Measurements from ENCODE around the gene ZNF787.

DNA sequence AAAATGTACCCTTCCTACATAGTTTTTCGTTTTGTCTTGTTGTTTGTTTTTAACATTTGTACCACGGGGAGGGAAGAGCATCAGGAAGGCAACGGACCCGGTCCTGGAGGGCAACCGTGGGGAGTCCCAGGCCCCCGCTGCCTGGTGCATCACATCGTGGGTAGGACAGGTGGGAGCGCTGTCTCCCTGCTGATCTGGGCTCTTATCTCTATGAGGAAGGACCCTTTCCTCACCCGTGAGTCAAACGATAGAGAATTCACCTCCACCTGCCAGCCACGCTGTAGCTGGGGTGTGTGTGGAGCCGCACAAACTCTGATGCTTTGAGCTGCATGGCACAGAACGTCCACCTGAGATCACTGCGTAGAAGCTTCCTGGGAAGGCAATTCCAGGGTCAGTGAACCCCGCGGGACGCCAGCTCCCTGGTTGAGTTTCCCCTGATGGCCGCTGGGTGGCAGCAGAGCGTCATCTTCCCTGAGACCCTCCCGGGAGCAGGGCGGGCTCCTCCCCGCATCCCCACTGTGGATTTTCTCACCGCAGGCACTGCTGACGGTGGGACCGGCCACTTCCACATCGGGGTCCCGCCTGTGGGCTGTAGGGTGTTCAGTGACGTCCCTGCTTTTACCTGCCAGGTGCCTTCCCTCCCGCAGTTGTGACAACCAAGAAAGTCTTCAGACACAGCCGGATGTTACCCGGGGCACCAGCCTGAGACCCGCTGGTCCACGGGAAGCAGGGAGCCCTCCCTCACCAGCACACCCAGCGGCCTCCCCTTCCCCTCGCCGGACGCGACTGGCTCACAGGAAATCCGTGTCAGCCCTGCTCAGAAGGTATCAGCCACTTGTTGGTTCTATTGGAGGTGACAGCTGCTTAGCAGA is 54.7 kb downstream of the ZNF787 start:
- TF ChIP-seq, protein P1, sequence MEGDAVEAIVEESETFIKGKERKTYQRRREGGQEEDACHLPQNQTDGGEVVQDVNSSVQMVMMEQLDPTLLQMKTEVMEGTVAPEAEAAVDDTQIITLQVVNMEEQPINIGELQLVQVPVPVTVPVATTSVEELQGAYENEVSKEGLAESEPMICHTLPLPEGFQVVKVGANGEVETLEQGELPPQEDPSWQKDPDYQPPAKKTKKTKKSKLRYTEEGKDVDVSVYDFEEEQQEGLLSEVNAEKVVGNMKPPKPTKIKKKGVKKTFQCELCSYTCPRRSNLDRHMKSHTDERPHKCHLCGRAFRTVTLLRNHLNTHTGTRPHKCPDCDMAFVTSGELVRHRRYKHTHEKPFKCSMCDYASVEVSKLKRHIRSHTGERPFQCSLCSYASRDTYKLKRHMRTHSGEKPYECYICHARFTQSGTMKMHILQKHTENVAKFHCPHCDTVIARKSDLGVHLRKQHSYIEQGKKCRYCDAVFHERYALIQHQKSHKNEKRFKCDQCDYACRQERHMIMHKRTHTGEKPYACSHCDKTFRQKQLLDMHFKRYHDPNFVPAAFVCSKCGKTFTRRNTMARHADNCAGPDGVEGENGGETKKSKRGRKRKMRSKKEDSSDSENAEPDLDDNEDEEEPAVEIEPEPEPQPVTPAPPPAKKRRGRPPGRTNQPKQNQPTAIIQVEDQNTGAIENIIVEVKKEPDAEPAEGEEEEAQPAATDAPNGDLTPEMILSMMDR (IDR thresholded peaks at IDR 0.05), result peak; percentile 40 to 85
- TF ChIP-seq POLR2A (IDR thresholded peaks at IDR 0.05) (no peak), EP300 (IDR thresholded peaks at IDR 0.05) (no peak)
